ENCODE results near the gene HK1. TPM values are rescaled to one million over a fixed set of nuclear protein-coding genes. Genes with fewer than 3 reads are reported as not detected.

HK1 gene
- total RNA-seq, 4 donors from 2014 or later: 12.5 to 47.0 (median 12.6) TPM

DNA sequence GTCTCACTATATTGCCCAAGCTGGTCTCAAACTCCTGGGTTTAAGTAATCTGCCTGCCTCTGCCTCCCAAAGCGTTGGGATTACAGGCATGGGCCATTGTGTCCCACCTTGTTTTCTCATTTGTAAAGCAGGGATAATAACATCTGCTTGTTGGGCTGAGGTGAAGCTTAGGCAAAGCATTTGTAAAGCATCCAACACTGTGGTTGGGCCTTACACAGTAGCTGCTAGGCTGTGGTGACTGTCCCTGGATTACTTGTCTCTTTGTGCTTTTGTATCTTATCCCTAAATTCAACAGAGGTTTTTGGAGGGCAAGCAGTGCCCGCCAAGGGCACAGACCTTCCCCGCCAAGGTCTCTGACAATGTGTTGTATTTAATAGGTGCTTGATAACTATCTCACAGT, 43.8 kb upstream of the HK1 start:
- no peak for TF ChIP-seq CTCF (IDR thresholded peaks at IDR 0.05)
- no peak for TF ChIP-seq POLR2A (IDR thresholded peaks at IDR 0.05)
- Histone ChIP-seq H3K9me3 (no peaks in the 10 kb centered on the region), H3K4me3 (no peak overlapping the region), H3K4me1 (peaks cover 0 to 9% (median 8%) of the 10 kb centered on the region in 4 donors), H3K27ac (no peak overlapping the region), H3K36me3 (peaks cover 0 to 21% (median 0%) of the 10 kb centered on the region in 3 donors), H3K27me3 (no peaks in the 10 kb centered on the region)
- no peak for DNase-seq

DNA sequence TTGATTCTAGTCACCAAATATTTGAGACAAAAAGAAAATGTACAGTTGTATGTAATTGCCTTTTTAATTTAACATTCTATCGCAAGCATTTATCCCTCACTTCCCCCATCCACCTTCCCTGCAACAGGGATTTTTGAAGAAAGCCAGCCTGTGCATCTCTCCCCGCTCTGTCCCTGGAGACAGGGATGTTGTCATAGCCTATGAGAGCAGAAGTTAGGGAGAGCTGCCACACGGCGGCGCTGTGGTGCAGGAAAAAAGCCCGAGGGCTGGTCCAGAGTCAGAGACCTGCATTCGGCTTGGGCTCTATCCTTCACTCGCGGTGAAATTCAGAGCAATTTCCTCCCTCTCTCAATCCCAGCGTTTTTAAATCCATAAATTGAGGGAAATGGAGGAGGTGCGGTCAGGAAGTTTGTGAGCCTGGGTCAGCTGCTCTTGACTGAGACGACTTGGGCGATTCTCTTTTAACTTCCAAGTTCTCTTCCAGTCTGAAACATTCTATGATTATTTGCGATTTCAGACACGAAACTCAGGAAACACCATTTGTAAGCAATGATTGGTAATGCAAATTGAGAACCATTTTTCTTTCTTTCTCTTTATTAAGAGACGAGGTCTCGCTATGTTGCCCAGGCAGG, 40.7 kb upstream of the HK1 start:
- Histone ChIP-seq H3K4me1 (no peaks in the 10 kb centered on the region), H3K27me3 (no peaks in the 10 kb centered on the region), H3K36me3 (peaks cover 0 to 20% (median 0%) of the 10 kb centered on the region in 3 donors), H3K9me3 (no peaks in the 10 kb centered on the region), H3K4me3 (no peak overlapping the region), H3K27ac (no peak overlapping the region)
- DNase-seq: peak; percentile 82 to 94 (median 91)
- TF ChIP-seq CTCF (IDR thresholded peaks at IDR 0.05) (peak; percentile 84 to 94 (median 90)), POLR2A (IDR thresholded peaks at IDR 0.05) (no peak)

DNA sequence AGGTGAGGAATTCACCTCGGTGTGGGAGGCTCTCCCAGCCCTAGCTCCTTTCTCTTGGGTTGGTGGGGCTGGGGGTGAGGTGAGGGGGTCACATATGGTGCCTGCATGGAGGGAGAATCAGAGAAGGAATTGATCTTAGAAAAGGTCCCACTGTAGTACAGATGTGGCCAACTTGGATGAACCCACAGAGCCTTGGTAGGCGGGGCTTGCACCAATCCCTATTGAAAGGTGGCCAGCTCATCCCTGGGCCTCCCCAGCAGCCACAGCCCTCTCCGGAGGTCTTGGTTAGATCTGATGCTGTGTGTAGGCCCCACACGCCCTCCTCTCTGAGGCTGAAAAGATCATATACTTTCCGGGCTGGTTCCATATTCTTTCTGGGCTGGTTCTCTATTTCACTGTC, 39.2 kb upstream of the HK1 start:
- DNase-seq: no peak
- no peaks in the 10 kb centered on the region for H3K27me3 ChIP-seq
- TF ChIP-seq CTCF (IDR thresholded peaks at IDR 0.05) (no peak), POLR2A (IDR thresholded peaks at IDR 0.05) (no peak)
- H3K27ac ChIP-seq: no peak overlapping the region
- H3K4me1 ChIP-seq: no peaks in the 10 kb centered on the region
- no peaks in the 10 kb centered on the region for H3K9me3 ChIP-seq
- peaks cover 0 to 26% (median 0%) of the 10 kb centered on the region in 3 donors for H3K36me3 ChIP-seq
- H3K4me3 ChIP-seq: no peak overlapping the region

- no peak for TF ChIP-seq CTCF (IDR thresholded peaks at IDR 0.05)
- TF ChIP-seq POLR2A (IDR thresholded peaks at IDR 0.05): no peak
- H3K36me3 ChIP-seq: peaks cover 0 to 32% (median 0%) of the 10 kb centered on the region in 3 donors
- H3K4me3 ChIP-seq: no peak overlapping the region
- no peak for DNase-seq
- no peaks in the 10 kb centered on the region for H3K27me3 ChIP-seq
- H3K9me3 ChIP-seq: no peaks in the 10 kb centered on the region
- H3K4me1 ChIP-seq: no peaks in the 10 kb centered on the region
- no peak overlapping the region for H3K27ac ChIP-seq
These were observed 38.4 kb upstream of the HK1 start for GRCh38 chr10:69239816-69240434.

GRCh38 chr10:69240455-69240854, 37.8 kb upstream of the HK1 start:
- H3K4me3 ChIP-seq: no peak overlapping the region

More at GRCh38 chr10:69240455-69240854, 37.8 kb upstream of the HK1 start:
- no peak for TF ChIP-seq CTCF (IDR thresholded peaks at IDR 0.05)
- no peak for TF ChIP-seq POLR2A (IDR thresholded peaks at IDR 0.05)
- Histone ChIP-seq H3K27ac (no peak overlapping the region), H3K4me1 (no peaks in the 10 kb centered on the region), H3K36me3 (peaks cover 0 to 36% (median 0%) of the 10 kb centered on the region in 3 donors), H3K9me3 (no peaks in the 10 kb centered on the region), H3K27me3 (no peaks in the 10 kb centered on the region)
- no peak for DNase-seq
